ENCODE results near the gene PNPLA7. TPM values are rescaled to one million over a fixed set of nuclear protein-coding genes. Genes with fewer than 3 reads are reported as not detected.
A peak's percentile ranks its signal among the peaks of the same experiment; 100 is the strongest.

Gene PNPLA7
- total RNA-seq, 4 donors from 2014 or later = 24.1 to 44.3 (median 28.2) TPM

GRCh38 chr9:137423514-137424291 is 126.5 kb downstream of the PNPLA7 start:
- intact Hi-C loops (cut with DNase I; ENCODE audit: low total_unique reads) = no loop called here
- 17 to 19% methylated on average over 27 to 30 of the region's 77 CpGs for WGBS, 2 donors
- DNase-seq (ENCODE audit: low spot score in 2 of 2) = peak in 1 of 2 donors; percentile 92
- peak overlapping the region; percentile 52 for H3K4me3 ChIP-seq (ENCODE audit: low read depth, poor library complexity, severe bottlenecking)
- TF ChIP-seq CTCF (IDR thresholded peaks at IDR 0.05) = no peak
- no peak for TF ChIP-seq POLR2A (IDR thresholded peaks at IDR 0.05)

- DNase-seq (ENCODE audit: low spot score in 2 of 2) = peak; percentile 78 to 98
- TF ChIP-seq POLR2A (IDR thresholded peaks at IDR 0.05) = no peak
- TF ChIP-seq CTCF (IDR thresholded peaks at IDR 0.05) = no peak
- H3K4me3 ChIP-seq (ENCODE audit: low read depth, poor library complexity, severe bottlenecking) = peak within 1 kb of the TSS; percentile 76
- intact Hi-C loops (cut with DNase I; ENCODE audit: low total_unique reads) = no loop called here
- WGBS, 2 donors = 0 to 1% methylated on average over 20 to 27 of the region's 113 CpGs
Observed at GRCh38 chr9:137422604-137423513, 127.3 kb downstream of the PNPLA7 start, which contains the start of the genes EXD3 and NOXA1. Gene EXD3, minus strand, starts transcription at chr9:137423162. Its CDS starts 27,805 bp downstream, at chr9:137395357. Gene NOXA1, plus strand, starts transcription at chr9:137423393. Its CDS starts 137 bp downstream, at chr9:137423530.

- WGBS, 2 donors = 5 to 9% methylated on average over 11 of the region's 11 CpGs
- peak overlapping the region; percentile 76 for H3K4me3 ChIP-seq (ENCODE audit: low read depth, poor library complexity, severe bottlenecking)
- no peak for DNase-seq (ENCODE audit: low spot score in 2 of 2)
- intact Hi-C loops (cut with DNase I; ENCODE audit: low total_unique reads) = no loop called here
- no peak for TF ChIP-seq POLR2A (IDR thresholded peaks at IDR 0.05)
- no peak for TF ChIP-seq CTCF (IDR thresholded peaks at IDR 0.05)
Observed at GRCh38 chr9:137421838-137422603, 128.2 kb downstream of the PNPLA7 start.

GRCh38 chr9:137417161-137418021 is 132.8 kb downstream of the PNPLA7 start:
- TF ChIP-seq CTCF (IDR thresholded peaks at IDR 0.05) (no peak), POLR2A (IDR thresholded peaks at IDR 0.05) (no peak)
- no peak overlapping the region for H3K4me3 ChIP-seq (ENCODE audit: low read depth, poor library complexity, severe bottlenecking)
- DNase-seq (ENCODE audit: low spot score in 2 of 2) = no peak
- 88 to 90% methylated on average over 80 to 94 of the region's 99 CpGs for WGBS, 2 donors
- intact Hi-C loops (cut with DNase I; ENCODE audit: low total_unique reads) = no loop called here

All from lower leg skin (tissue), 4 donors.